ENCODE results near the gene N4BP3.

DNA sequence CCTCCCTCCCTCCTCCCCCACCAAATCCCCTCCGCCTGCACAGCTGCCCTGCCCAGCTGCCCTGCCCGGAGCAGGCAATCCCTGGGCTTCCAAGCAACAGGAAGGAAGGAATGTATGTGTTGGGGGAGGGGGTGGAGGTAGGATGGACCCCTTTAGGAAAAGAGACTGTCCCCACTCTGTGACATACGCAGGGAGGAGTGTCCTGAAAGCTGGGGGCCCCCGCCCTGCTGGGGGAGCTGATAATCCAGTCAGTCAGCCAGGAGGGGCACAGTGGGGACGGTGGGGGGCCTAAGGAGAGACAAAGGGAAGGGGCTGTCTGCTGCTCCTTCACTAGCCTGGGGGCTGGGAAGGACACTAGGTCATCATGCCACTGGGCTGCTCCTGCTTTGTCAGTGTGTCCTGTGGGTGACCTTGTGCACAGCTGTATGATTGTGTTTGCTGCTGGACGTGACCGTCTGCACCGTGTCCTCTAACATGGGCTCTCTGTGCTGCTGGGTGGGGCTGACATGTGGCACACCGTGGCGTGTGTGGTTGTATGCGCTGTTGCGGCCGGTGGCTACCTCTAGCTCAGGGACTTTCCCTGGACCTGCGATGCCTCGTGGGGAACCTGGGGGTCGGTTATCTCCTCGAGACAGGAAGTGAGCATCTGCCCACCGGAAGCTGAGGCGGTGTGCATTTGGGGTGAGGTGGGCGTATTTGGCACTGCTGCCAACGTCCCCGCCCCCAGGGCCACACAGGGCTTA lies 3.0 kb downstream of the N4BP3 start:
- TF ChIP-seq, protein P1, sequence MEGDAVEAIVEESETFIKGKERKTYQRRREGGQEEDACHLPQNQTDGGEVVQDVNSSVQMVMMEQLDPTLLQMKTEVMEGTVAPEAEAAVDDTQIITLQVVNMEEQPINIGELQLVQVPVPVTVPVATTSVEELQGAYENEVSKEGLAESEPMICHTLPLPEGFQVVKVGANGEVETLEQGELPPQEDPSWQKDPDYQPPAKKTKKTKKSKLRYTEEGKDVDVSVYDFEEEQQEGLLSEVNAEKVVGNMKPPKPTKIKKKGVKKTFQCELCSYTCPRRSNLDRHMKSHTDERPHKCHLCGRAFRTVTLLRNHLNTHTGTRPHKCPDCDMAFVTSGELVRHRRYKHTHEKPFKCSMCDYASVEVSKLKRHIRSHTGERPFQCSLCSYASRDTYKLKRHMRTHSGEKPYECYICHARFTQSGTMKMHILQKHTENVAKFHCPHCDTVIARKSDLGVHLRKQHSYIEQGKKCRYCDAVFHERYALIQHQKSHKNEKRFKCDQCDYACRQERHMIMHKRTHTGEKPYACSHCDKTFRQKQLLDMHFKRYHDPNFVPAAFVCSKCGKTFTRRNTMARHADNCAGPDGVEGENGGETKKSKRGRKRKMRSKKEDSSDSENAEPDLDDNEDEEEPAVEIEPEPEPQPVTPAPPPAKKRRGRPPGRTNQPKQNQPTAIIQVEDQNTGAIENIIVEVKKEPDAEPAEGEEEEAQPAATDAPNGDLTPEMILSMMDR (IDR thresholded peaks at IDR 0.05), result no peak
- no peak for TF ChIP-seq POLR2A (IDR thresholded peaks at IDR 0.05)
